Ishikawa (cell line): Measurements from ENCODE around the gene RPEL1.

ENCODE experiments used
- CEBPB ChIP-seq: IDR thresholded peaks from 2 replicates; pipeline ENCODE4 v1.6.1; 2012
- CREB1 ChIP-seq: IDR thresholded peaks from 2 replicates; pipeline ENCODE4 v1.6.1; 2012; ENCODE audit warnings: low read depth
- EGR1 ChIP-seq: IDR thresholded peaks from 2 replicates; pipeline ENCODE4 v1.6.1; 2012
- EP300 ChIP-seq: IDR thresholded peaks from 2 replicates; pipeline ENCODE4 v1.6.1; 2012; ENCODE audit warnings: borderline replicate concordance
- FOXM1 ChIP-seq: IDR thresholded peaks from 2 replicates; pipeline ENCODE4 v1.6.1; 2012; ENCODE audit warnings: low read depth, borderline replicate concordance
- NFIC ChIP-seq: IDR thresholded peaks from 2 replicates; pipeline ENCODE4 v1.6.1; 2012
- RAD21 ChIP-seq: IDR thresholded peaks from 2 replicates; pipeline ENCODE4 v1.6.1; 2012; ENCODE audit warnings: low read depth
- TAF1 ChIP-seq: IDR thresholded peaks from 2 replicates; pipeline ENCODE4 v1.6.1; 2012; ENCODE audit warnings: low read depth, mild to moderate bottlenecking
- TCF12 ChIP-seq: IDR thresholded peaks from 2 replicates; pipeline ENCODE4 v1.6.1; 2012; ENCODE audit warnings: low read depth
- TEAD4 ChIP-seq: IDR thresholded peaks from 2 replicates; pipeline ENCODE4 v1.6.1; 2012
- YY1 ChIP-seq: IDR thresholded peaks from 2 replicates; pipeline ENCODE4 v1.6.1; 2012; ENCODE audit warnings: low read depth
- ZBTB7A ChIP-seq: IDR thresholded peaks from 2 replicates; pipeline ENCODE4 v1.6.1; 2012; ENCODE audit warnings: low read depth
- TF ChIP-seq, protein P1 (sequence below): IDR thresholded peaks from 2 replicates; pipeline ENCODE4 v1.6.1; 2012
- TF ChIP-seq, protein P2 (sequence below): IDR thresholded peaks from 2 replicates; pipeline ENCODE4 v1.6.1; 2012
- TF ChIP-seq, protein P3 (sequence below): IDR thresholded peaks from 2 replicates; pipeline ENCODE4 v1.6.1; 2012; ENCODE audit warnings: low read depth, mild to moderate bottlenecking

The RPEL1 gene

DNA sequence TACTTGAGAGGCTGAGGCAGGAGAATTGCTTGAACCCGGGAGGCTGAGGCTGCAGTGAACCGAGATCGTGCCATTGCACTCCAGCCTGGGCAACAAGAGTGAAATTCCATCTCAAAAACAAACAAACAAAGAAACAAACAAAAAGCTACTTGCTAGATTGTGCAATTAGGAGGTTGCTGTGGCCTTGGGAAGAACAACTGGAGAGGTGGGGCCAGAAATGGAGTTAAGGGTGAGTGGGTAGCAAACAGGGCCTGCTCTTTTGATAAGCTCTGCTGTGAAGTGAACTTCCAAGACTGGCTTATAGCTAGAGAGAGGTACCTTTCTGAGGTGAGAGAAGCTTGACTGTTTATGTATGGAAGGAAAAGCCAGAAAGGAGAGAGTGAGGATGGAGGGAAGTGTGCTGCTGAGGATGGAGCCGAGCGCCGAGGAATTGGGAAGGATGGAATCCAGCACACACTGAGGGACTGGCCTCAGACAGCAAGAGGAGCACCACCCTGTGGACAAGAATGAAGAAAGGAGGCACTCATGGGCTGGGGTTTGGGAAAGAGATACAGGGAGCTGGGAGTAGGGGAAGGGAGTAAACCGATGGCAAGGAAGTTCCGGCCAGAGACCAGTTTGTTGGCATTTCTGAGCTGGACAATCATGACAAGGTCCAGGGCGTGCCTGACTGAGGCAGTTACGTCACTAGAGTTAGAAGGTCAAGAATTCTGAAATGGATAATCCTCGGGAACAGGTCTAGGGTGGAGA is 7.0 kb upstream of the RPEL1 start:
- TF ChIP-seq RAD21, result peak; percentile 79
- TF ChIP-seq NFIC, result peak; percentile 45; the same call in 1 of the 2 replicates
- peak; percentile 88 for TF ChIP-seq TEAD4
- no peak for TF ChIP-seq TAF1
- TF ChIP-seq, protein P1, sequence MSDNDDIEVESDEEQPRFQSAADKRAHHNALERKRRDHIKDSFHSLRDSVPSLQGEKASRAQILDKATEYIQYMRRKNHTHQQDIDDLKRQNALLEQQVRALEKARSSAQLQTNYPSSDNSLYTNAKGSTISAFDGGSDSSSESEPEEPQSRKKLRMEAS, result peak; percentile 64
- TF ChIP-seq EGR1, result no peak
- TF ChIP-seq EP300, result peak; percentile 81
- TF ChIP-seq YY1, result 0 out of 2 replicates have a peak, but pooled peaks have one; percentile 27
- peak; percentile 38; the same call in 1 of the 2 replicates for TF ChIP-seq CREB1
- TF ChIP-seq, protein P2, sequence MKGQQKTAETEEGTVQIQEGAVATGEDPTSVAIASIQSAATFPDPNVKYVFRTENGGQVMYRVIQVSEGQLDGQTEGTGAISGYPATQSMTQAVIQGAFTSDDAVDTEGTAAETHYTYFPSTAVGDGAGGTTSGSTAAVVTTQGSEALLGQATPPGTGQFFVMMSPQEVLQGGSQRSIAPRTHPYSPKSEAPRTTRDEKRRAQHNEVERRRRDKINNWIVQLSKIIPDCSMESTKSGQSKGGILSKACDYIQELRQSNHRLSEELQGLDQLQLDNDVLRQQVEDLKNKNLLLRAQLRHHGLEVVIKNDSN, result 0 out of 2 replicates have a peak, but pooled peaks have one; percentile 16
- no peak for TF ChIP-seq ZBTB7A
- TF ChIP-seq TCF12, result peak; percentile 64
- 0 out of 2 replicates have a peak, but pooled peaks have one; percentile 44 for TF ChIP-seq CEBPB
- TF ChIP-seq FOXM1, result no peak; the same call in 1 of the 2 replicates
- TF ChIP-seq, protein P3, sequence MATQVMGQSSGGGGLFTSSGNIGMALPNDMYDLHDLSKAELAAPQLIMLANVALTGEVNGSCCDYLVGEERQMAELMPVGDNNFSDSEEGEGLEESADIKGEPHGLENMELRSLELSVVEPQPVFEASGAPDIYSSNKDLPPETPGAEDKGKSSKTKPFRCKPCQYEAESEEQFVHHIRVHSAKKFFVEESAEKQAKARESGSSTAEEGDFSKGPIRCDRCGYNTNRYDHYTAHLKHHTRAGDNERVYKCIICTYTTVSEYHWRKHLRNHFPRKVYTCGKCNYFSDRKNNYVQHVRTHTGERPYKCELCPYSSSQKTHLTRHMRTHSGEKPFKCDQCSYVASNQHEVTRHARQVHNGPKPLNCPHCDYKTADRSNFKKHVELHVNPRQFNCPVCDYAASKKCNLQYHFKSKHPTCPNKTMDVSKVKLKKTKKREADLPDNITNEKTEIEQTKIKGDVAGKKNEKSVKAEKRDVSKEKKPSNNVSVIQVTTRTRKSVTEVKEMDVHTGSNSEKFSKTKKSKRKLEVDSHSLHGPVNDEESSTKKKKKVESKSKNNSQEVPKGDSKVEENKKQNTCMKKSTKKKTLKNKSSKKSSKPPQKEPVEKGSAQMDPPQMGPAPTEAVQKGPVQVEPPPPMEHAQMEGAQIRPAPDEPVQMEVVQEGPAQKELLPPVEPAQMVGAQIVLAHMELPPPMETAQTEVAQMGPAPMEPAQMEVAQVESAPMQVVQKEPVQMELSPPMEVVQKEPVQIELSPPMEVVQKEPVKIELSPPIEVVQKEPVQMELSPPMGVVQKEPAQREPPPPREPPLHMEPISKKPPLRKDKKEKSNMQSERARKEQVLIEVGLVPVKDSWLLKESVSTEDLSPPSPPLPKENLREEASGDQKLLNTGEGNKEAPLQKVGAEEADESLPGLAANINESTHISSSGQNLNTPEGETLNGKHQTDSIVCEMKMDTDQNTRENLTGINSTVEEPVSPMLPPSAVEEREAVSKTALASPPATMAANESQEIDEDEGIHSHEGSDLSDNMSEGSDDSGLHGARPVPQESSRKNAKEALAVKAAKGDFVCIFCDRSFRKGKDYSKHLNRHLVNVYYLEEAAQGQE, result no peak

DNA sequence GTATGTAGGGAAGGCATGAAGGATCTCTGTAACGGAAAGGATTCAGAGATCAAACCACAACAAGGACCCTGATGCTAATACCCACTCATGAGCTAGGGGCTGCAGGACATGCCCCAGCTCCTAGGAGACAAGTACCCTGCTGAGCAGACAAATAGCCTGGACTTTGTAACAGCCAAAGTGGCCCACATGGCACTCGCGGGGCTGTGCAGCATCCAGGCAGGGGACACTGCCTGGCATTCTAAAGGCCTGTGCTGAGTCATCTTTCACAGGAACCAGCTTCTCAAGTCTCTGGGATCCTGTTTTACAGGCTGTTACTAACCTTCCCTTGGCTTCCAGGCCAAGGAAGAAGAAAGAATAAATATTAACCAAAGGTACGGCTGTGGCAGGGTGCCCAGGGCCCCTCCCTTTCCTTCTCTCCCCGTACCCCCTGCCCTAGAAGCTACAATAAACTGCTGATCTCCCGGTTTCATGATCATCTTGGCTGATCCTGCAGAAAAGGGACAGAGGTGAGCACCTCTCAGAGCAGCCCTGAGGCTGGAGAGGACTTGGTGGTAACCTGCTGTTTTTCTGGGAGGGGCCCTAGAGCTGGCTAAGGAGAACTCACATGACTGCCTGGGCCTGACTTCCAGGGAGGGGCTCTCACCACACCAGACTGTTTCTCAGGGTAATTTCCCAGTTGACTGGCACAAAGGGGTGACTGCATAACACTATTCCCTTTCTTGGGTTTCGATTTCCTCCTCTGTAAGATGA is 4.2 kb upstream of the RPEL1 start:
- no peak for TF ChIP-seq EGR1
- TF ChIP-seq, protein P2, result peak; percentile 64; the same call in 1 of the 2 replicates
- no peak for TF ChIP-seq CREB1
- peak; percentile 85 for TF ChIP-seq EP300
- TF ChIP-seq TAF1, result peak; percentile 28
- no peak for TF ChIP-seq YY1
- TF ChIP-seq CEBPB, result no peak
- peak; percentile 87 for TF ChIP-seq TCF12
- TF ChIP-seq, protein P1, result peak; percentile 72
- TF ChIP-seq TEAD4, result peak; percentile 78
- peak; percentile 90 for TF ChIP-seq NFIC
- TF ChIP-seq FOXM1, result 0 out of 2 replicates have a peak, but pooled peaks have one; percentile 59
- TF ChIP-seq, protein P3, result no peak
- TF ChIP-seq RAD21, result peak; percentile 10; the same call in 1 of the 2 replicates
- no peak for TF ChIP-seq ZBTB7A

DNA sequence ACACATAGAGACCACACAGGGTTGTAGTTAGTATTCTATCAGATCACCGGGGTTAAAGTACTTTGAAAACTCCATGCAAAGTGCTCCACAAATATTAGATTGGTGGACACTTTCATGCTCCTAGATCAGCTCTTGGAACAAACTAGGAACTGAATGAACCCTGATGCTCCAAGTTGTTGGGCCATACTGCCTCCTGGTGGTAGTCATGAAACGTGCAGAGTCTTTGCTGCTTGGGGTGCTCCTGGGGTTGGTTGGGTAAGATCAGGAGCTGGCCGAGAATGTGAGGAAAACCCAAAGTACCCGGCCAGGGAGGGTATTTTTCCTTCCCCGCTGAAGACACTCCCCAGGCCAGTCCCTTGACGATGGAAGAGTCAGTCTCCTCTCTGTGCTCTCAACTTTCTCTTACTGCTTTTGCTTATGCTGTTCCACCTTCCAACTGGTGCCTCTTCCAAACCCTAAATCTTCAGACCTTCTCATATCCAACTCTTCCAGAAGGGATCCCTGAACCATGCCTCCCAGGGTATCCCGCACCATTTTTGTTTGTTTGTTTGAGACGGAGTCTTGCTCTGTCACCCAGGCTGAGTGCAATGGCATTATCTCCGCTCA is 918 bp upstream of the RPEL1 start:
- no peak for TF ChIP-seq YY1
- TF ChIP-seq, protein P1, result no peak
- TF ChIP-seq, protein P2, result no peak
- TF ChIP-seq TEAD4, result peak; percentile 45
- no peak for TF ChIP-seq ZBTB7A
- no peak for TF ChIP-seq CREB1
- TF ChIP-seq, protein P3, result no peak
- TF ChIP-seq RAD21, result peak; percentile 99
